Uterus (tissue), 2 donors: ENCODE results near the gene RNF10.

Source experiments
- CTCF ChIP-seq, 4 experiments: fragments of 200-600 bp in 2 of 4; fragments of 450-650 bp in 2 of 4; sonication (generic) in 2 of 4; IDR thresholded peaks; one replicate each; pipeline ENCODE4 v1.5.1; 2016 to 2019; ENCODE audit warnings: antibody characterized with exemption in 4 of 4, mild to moderate bottlenecking in 2 of 4, moderate library complexity in 1 of 4
- POLR2A ChIP-seq, 2 donors: fragments of 450-650 bp; IDR thresholded peaks; one replicate each; pipeline ENCODE4 v1.6.1; 2016; ENCODE audit warnings: antibody characterized with exemption in 2 of 2, mild to moderate bottlenecking in 1 of 2, moderate library complexity in 1 of 2

GRCh38 chr12:120540445-120540844 lies 6.3 kb downstream of the RNF10 start:
- TF ChIP-seq POLR2A (IDR thresholded peaks at IDR 0.05) (no peak), CTCF (IDR thresholded peaks at IDR 0.05) (no peak)
